Islet precursor cell (in vitro differentiated cells): Measurements from ENCODE around the gene RNU7-1.

Experiments
- DNase-seq: peaks from one replicate; pipeline ENCODE4 v3.0.0-alpha.2; 2018

Gene RNU7-1

GRCh38 chr12:6966351-6966750 is 22.7 kb downstream of the RNU7-1 start:
- no peak for DNase-seq

GRCh38 chr12:6967651-6968100 is 24.1 kb downstream of the RNU7-1 start:
- DNase-seq, result no peak

GRCh38 chr12:6968426-6968825 is 24.8 kb downstream of the RNU7-1 start:
- no peak for DNase-seq

DNA sequence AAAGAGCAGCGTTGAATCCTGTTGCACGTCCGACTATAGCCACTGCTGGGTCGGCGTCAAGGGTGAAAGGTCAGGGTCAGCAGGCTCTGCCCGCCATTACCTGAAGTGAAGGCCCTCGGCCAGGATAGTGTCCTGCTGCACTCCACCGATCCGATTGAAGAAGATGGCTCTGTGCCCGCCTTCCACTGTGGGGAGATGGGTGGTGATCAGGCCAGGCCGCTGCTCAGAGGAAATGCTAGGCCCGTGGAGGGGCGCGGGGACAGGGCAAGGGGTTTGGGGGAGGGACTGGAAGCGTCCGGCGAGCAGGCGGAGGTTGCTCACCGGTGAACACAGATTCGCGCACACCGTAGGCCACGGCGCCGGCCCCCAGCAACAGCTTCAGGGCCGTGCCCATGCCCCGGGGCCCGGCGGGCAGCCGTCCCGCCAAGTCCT is 26.5 kb downstream of the RNU7-1 start:
- DNase-seq, result no peak

GRCh38 chr12:6974180-6974579 is 30.6 kb downstream of the RNU7-1 start:
- peak; percentile 27 for DNase-seq

DNA sequence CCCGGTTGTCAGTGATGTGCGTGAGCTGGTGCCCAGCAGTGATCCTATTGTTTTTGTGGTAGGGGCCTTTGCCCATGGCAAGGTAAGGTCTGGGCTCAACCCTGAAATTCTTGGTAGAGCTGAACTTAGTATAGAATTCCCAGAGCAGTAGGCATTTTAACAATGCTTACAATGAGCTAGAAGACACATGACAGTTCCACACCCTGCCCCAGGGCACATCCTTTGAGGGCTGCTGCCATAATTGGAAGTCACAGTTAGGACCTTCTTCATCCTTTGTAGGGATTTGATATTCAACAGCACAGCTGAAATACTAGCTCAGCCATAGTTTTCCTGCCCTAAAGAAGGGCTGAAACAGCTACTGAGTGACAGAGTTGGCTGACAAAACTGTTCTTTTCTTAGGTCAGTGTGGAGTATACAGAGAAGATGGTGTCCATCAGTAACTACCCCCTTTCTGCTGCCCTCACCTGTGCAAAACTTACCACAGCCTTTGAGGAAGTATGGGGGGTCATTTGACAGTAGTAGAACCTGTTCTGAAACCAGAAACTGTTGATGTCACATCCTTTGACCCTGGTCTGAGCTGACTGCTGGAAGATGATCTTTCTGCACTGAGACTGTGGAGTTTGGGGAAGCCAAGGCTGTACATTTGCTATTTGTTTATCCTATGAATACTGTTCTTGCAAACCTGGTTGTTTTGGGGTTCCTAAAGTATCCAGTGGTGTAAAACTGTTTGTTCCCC is 31.8 kb downstream of the RNU7-1 start:
- DNase-seq, result no peak

DNA sequence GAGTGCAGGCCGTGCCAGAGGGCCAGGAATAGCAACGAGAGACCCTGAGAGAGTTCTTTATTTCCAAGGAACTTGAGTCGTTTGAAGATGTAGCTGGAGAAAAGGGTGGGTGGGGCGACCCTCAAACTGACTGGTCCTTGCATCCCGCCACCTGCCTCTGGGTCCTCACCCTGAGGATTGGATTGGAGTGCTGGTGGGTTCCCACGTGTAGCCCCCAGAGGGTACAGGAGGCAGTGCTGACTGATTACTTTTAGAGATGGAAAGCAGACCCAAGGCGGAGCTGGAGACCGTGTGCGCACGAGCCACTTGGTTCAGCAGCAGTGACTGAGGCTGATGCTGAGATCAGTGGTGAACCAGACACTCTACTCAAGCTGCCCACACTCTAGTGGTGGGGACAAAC is 34.0 kb downstream of the RNU7-1 start:
- no peak for DNase-seq

- DNase-seq, result no peak
These were observed 34.6 kb downstream of the RNU7-1 start for GRCh38 chr12:6978188-6978587.

DNA sequence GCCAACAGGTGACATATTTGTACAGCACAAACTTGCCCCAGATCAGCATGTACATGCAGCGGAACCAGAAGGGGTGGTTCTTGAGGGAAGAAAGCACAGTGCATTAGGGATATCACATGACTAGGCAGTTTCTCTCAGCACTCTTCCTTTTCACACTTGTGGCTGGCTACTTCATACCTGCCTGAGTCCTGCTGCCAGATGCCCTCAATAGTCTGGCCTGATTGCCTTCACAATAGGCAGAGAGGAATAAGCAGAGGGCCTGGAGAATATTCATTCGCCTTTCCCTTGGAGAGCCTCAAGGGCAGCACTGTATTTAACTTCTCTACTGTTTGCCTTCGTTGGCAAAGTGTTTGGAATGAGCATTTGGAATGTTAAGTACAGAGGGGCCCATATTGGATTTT is 35.0 kb downstream of the RNU7-1 start:
- DNase-seq, result no peak

- DNase-seq, result no peak
These were observed 35.4 kb downstream of the RNU7-1 start for GRCh38 chr12:6979021-6979420.

DNA sequence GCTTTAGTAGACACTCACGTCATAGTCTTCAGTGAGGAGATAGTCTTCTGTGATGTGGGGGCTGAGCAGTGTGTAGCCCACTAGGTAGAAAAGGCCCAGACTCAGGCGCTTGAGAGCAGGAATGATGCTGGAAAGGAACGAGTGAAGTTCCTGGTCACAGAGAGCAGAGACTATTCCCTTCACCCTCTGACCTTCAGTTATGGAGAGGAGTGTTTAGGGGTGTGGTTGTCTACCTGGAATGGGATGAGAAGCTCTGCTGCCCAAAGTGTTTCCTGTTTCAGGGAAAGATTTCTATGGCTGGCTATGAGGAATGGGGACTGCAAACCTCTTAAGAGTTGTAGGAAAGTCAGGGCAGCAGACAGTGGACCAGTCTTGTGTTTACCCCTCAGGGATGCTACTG is 35.8 kb downstream of the RNU7-1 start:
- no peak for DNase-seq

DNA sequence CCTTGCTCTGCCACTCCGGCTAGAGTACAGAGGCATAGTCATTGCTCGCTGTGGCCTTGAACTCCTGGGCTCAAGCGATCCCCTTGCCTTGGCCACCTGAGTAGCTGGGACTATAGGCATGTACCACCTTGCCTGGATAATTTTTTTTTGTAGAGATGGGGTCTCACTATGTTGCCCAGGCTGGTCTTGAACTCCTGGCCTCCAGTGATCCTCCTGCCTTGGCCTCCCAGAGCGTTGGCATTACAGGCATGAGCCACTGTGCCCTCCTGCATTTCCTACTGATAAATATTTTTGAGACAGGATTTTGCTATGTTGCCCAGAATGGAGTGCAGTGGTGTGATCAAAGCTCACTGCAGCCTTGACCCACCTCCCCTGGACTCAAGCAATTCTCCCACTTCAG is 36.5 kb downstream of the RNU7-1 start:
- no peak for DNase-seq

DNA sequence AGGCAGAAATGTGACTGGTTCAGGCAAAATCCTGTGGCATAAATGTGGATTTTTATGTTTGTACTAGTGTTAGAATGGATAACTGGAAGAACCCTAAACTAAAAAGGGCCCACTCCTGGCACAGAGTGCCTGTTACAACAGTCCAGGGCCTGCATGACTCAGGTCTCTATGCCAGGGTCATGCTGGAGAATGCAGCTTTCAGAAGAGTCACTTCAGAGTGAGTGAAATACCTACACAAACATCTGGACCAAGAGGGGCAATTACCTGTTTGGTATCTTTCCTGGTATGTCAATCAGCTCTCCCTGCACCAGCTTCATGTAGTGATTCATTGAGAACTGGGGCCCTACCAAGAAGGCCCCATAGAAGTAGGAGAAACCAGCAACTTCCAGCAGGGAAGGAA is 37.1 kb downstream of the RNU7-1 start:
- no peak for DNase-seq

- DNase-seq, result no peak
These were observed 37.8 kb downstream of the RNU7-1 start for GRCh38 chr12:6981152-6982052.

GRCh38 chr12:6982532-6982931 is 38.9 kb downstream of the RNU7-1 start:
- DNase-seq, result no peak

GRCh38 chr12:6987956-6988553 is 44.4 kb downstream of the RNU7-1 start:
- DNase-seq, result no peak
